Hepatocyte (in vitro differentiated cells): ENCODE data around the gene MFSD2A. TPM values are rescaled to one million over a fixed set of nuclear protein-coding genes. Genes with fewer than 3 reads are reported as not detected.

Source experiments
- DNase-seq: peaks from one replicate; pipeline ENCODE4 v3.0.0-alpha.2; 2016; ENCODE audit warnings: low spot score
- H2AFZ ChIP-seq: fragments of 200-600 bp; sonication (generic); 2 replicates; pipeline ENCODE4 v1.6.0; 2016; ENCODE audit warnings: antibody characterized with exemption, mild to moderate bottlenecking
- H3K27ac ChIP-seq: fragments of 200-600 bp; sonication (generic); 2 replicates; pipeline ENCODE4 v1.5.1; 2016; ENCODE audit warnings: mild to moderate bottlenecking
- H3K27me3 ChIP-seq: fragments of 200-600 bp; sonication (generic); 2 replicates; pipeline ENCODE4 v1.6.1; 2016
- H3K36me3 ChIP-seq: fragments of 200-600 bp; sonication (generic); replicated peaks from 2 replicates; pipeline ENCODE4 v1.5.1; 2016; ENCODE audit warnings: low read depth; ENCODE audit not compliant: insufficient read depth
- H3K4me1 ChIP-seq: fragments of 200-600 bp; sonication (generic); 2 replicates; pipeline ENCODE4 v1.5.1; 2016; ENCODE audit warnings: mild to moderate bottlenecking, moderate library complexity; ENCODE audit not compliant: insufficient read depth
- H3K4me2 ChIP-seq: fragments of 200-600 bp; sonication (generic); 2 replicates; pipeline ENCODE4 v1.6.0; 2016
- H3K4me3 ChIP-seq: fragments of 200-600 bp; sonication (generic); 2 replicates; pipeline ENCODE4 v1.5.1; 2016; ENCODE audit warnings: mild to moderate bottlenecking
- H3K79me2 ChIP-seq: fragments of 200-600 bp; sonication (generic); 2 replicates; pipeline ENCODE4 v1.6.0; 2017; ENCODE audit warnings: mild to moderate bottlenecking
- H3K9me2 ChIP-seq: fragments of 200-600 bp; sonication (generic); replicated peaks from 2 replicates; pipeline ENCODE4 v1.6.0; 2017; ENCODE audit warnings: mild to moderate bottlenecking; ENCODE audit not compliant: insufficient read depth
- H3K9me3 ChIP-seq: fragments of 200-600 bp; sonication (generic); 2 replicates; pipeline ENCODE4 v1.5.1; 2016; ENCODE audit warnings: low read depth, mild to moderate bottlenecking
- H4K20me1 ChIP-seq: fragments of 200-600 bp; sonication (generic); 2 replicates; pipeline ENCODE4 v1.6.0; 2016; ENCODE audit warnings: mild to moderate bottlenecking; ENCODE audit not compliant: insufficient read depth, poor library complexity, severe bottlenecking
- CTCF ChIP-seq: fragments of 200-600 bp; sonication (generic); IDR thresholded peaks from 2 replicates; pipeline ENCODE4 v1.5.1; 2016; ENCODE audit warnings: antibody characterized with exemption, mild to moderate bottlenecking; ENCODE audit not compliant: poor library complexity
- EZH2 ChIP-seq: fragments of 200-600 bp; sonication (generic); IDR thresholded peaks from 2 replicates; pipeline ENCODE4 v1.6.1; 2016; ENCODE audit warnings: antibody characterized with exemption, mild to moderate bottlenecking, borderline replicate concordance
- EZH2phosphoT487 ChIP-seq: fragments of 200-600 bp; sonication (generic); IDR thresholded peaks from one replicate; pipeline ENCODE4 v1.6.1; 2018; ENCODE audit warnings: antibody characterized with exemption, mild to moderate bottlenecking, low read depth, moderate library complexity; ENCODE audit not compliant: unreplicated experiment, severe bottlenecking
- WGBS: methylation state at CpG from one replicate; pipeline ENCODE4 v1.1.6; 2016; ENCODE audit warnings: low lambda C conversion rate; ENCODE audit errors: missing lambda C conversion rate; 5-methylcytosine and 5-hydroxymethylcytosine counted together
- polyA plus RNA-seq: library from polyadenylated mRNA; unstranded; fragments of >200 nt; fragmentation: Nextera tagmentation; extraction: Ambion mirVana; gene quantifications from 2 replicates; pipeline ENCODE4 v1.2.1, GENCODE V29; 2016
- total RNA-seq: library from RNA; depleted of rRNA; stranded (reverse); fragments of >200 nt; gene quantifications from 2 replicates; pipeline ENCODE4 v1.2.3, GENCODE V29; 2014

Gene MFSD2A
- total and polyA plus RNA-seq, 2 experiments from 2014 or later = 4.8 to 9.8 TPM

- Histone ChIP-seq H3K9me3 (no peaks in the 10 kb centered on the region), H3K27ac (no peak overlapping the region), H3K36me3 (no peaks in the 10 kb centered on the region), H4K20me1 (no peaks in the 10 kb centered on the region), H3K79me2 (no peaks in the 10 kb centered on the region), H3K4me2 (no peak overlapping the region), H3K9me2 (no peaks in the 10 kb centered on the region), H3K4me1 (peaks cover 12% of the 10 kb centered on the region), H3K27me3 (no peaks in the 10 kb centered on the region), H3K4me3 (no peak overlapping the region), H2AFZ (no peak overlapping the region)
- WGBS = 76% methylated on average over 7 of the region's 7 CpGs
- no peak for DNase-seq
- TF ChIP-seq CTCF (no peak), EZH2phosphoT487 (no peak), EZH2 (no peak)
Observed at GRCh38 chr1:39928809-39929587, 25.9 kb upstream of the MFSD2A start.

DNA sequence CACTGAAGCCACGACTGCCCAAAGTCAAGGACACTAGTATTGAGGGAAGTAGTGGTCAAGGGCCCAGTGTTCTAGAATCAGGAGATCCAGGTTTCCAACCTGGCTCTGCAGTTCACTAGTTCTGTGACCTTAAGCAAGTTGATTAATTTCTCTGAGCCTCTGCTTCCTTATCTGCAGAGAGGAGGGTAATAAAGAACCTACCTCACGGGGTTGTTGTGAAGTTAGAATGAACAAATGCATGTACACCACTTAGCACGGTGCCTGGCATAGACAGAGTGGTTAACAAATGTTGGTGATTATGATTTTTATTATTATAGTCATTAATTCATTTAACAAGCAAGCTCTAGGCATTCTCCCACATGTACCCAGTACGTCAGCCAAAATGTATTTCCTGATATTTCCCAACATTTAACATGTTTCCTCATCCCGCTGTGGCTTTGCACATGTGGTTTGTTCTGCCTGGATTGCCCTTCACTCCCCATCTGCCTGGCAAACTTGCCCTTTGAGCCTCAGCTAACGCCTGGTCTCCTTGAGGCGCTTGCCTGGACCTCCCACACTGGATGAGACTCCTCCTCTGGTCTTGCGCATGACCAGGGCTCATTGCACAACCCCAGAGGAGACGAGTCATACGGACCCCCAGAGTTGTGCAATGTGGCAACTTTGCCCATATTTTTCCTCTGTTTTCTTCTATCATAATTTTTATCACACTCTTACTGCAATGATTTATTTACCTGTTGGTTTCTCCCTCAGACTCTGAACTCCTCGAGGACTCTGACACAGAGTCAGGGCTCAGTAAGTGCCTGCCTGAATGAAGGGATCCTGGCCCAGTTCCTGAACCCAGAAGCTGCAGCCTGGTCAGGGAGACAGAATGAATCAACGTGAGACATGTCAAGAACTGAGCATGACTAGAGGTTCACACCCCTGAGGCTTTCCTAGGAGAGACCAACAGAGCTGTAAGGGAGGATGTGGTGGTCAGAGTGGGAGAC lies 20.7 kb upstream of the MFSD2A start:
- TF ChIP-seq EZH2phosphoT487 (no peak), CTCF (no peak), EZH2 (no peak)
- Histone ChIP-seq H3K27me3 (no peaks in the 10 kb centered on the region), H2AFZ (no peak overlapping the region), H3K4me2 (peak overlapping the region; percentile 12), H3K4me3 (no peak overlapping the region), H4K20me1 (no peaks in the 10 kb centered on the region), H3K9me2 (no peaks in the 10 kb centered on the region), H3K9me3 (no peaks in the 10 kb centered on the region), H3K27ac (peak overlapping the region; percentile 92), H3K36me3 (no peaks in the 10 kb centered on the region), H3K79me2 (no peaks in the 10 kb centered on the region), H3K4me1 (peaks cover 6% of the 10 kb centered on the region)
- DNase-seq = peak; percentile 94
- 49% methylated on average over 12 of the region's 12 CpGs for WGBS

DNA sequence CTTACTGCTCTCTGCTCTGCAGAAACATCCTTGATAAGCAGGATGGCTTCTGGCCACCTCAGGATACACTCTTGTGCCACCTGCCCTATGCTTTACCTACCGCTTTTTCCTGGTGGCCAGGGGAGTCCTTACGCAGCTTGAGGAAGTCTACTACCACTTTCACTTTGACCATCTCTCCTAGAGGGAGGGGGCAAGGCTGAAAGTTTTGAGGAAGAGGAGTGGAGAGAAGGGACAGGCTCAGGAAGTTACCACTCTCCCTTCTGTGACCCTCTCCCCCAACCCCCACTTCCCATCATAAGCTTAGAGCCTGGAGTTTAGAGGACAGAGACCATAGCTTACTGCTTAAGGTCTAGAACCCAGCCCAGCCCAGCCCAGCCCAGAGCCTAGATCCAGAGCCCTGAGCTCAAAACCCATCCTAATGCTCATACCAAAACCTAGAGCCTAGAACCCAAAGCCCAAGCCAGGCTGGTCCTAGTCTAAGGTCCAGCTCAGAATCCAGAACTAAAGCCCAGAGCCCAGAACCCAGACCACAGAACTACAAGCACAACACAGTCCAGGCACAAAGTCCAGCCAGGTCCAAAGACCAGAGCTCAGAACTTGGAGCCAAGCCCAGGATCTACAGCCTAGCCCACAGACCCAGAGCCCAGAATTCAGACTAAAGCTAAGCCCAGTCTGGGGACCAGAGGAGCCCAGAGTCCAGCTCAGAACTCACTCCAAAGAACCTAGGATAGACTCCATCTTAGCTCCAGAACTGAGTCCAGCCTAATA lies 18.0 kb upstream of the MFSD2A start:
- TF ChIP-seq CTCF (no peak), EZH2phosphoT487 (no peak), EZH2 (no peak)
- Histone ChIP-seq H2AFZ (no peak overlapping the region), H3K4me3 (no peak overlapping the region), H3K4me2 (no peak overlapping the region), H3K9me2 (no peaks in the 10 kb centered on the region), H3K27ac (no peak overlapping the region), H3K36me3 (no peaks in the 10 kb centered on the region), H3K4me1 (peaks cover 6% of the 10 kb centered on the region), H3K9me3 (no peaks in the 10 kb centered on the region), H3K27me3 (no peaks in the 10 kb centered on the region), H3K79me2 (no peaks in the 10 kb centered on the region), H4K20me1 (no peaks in the 10 kb centered on the region)
- no peak for DNase-seq
- WGBS = 93% methylated on average over 2 of the region's 2 CpGs
